NCI-H2196 treated with DMSO at 0.1 percent for 48 hours (cell line): ENCODE results near the gene DHX16.
A peak's percentile ranks its signal among the peaks of the same experiment; 100 is the strongest.

ENCODE experiments used
- DNase-seq: peaks from one replicate; lab custom pipeline; 2025; ENCODE audit not compliant: unreplicated experiment; lab: John Stamatoyannopoulos, UW

DHX16 gene

GRCh38 chr6:30640481-30640880 lies 32.3 kb downstream of the DHX16 start:
- DNase-seq = no peak

DNA sequence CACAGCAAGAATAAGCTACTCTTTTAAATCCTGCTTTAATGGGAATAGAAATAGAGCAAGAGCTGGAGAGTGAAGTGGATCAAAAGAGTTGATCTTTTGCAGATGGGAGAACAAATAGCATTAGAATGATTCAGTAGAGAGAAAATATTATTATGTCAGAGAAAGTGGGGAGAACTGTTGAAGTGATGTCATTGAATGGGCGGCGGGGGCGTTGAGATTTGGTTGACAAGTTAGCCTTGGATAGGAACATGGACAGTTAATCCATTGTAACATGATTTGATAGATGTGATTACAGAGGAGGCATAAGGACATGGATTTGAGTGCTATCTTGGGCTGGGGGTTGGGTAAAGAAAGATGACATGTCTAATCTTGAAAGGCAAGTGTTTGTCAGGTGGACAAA lies 37.0 kb downstream of the DHX16 start:
- DNase-seq = no peak

DNA sequence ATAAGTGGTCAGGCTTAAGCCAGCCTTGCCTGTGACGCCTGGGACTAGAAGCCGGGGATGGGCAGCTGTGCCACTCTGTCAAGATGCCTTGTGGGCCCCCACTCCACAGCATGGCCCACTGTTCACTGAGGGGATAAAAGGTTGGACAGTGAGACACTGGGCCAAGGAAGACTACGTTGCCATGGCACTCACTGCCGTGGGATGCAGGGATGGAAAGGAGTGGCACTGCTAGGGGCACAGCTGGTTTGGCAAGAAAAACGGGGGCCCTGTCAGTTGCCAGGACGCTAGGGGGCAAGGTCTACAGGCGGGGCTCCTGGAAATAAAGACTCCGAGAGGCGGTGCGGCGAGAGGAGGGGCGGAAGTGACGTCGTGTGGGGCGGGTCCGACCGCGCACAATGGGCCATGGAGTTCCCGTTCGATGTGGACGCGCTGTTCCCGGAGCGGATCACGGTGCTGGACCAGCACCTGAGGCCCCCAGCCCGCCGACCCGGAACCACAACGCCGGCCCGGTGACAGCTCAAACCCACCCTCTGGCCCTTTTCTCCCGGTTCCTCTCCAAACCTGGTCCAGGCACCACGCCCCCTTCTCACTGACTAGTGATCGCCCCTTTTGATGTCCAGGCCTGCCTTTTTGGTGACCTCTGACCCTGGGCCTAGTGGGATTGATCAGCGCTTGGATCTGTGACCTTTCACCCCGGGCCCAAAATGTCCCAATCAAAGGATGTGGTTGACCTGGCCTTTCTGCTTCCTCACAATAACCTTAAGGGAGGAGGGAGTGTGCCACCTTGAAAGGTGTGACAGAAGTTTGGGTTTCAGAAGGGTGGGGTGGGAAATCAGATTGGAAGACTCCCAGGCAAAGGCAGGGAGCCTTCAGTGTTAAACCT lies 46.1 kb downstream of the DHX16 start, which contains the start of gene ATAT1:
Gene ATAT1, plus strand, starts transcription at position 391 of the 883 bp plus-strand sequence.
- peak; percentile 66 for DNase-seq

DNA sequence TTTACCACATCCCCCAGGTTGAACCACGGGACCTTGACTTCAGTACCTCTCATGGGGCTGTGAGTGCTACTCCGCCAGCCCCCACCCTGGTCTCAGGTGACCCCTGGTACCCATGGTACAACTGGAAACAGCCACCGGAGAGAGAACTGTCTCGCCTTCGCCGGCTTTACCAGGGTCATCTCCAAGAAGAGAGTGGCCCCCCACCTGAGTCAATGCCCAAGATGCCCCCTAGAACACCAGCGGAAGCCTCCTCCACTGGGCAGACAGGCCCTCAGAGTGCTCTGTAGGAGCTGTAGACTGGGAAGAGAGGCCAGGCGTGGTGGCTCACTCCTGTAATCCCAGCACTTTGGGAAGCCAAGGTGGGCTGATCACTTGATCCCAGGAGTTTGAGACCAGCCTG lies 47.3 kb downstream of the DHX16 start:
- no peak for DNase-seq

DNA sequence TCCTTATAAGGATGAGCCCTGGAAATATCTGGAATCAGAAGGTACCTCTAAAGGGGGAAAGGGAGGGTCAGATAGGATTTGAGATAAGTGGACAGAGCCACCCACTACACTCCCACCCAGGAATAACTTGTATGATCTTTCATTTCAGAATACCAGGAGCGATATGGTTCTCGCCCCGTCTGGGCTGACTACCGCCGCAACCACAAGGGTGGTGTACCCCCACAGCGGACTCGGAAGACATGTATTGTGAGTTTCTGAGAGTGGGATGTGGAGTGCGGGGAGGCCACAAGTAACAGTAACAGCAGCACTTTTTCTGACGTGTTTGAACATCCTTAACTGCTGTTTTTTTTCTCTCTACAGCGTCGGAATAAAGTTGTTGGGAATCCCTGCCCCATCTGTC lies 53.2 kb downstream of the DHX16 start:
- DNase-seq = no peak

- DNase-seq = no peak
Observed at GRCh38 chr6:30618270-30618797, 54.5 kb downstream of the DHX16 start.

GRCh38 chr6:30617565-30618269 lies 55.1 kb downstream of the DHX16 start, which contains the start of gene MRPS18B:
MRPS18B (plus strand) TSS chr6:30617840; CDS start chr6:30617866, 26 bp downstream.
- DNase-seq = peak; percentile 93

DNA sequence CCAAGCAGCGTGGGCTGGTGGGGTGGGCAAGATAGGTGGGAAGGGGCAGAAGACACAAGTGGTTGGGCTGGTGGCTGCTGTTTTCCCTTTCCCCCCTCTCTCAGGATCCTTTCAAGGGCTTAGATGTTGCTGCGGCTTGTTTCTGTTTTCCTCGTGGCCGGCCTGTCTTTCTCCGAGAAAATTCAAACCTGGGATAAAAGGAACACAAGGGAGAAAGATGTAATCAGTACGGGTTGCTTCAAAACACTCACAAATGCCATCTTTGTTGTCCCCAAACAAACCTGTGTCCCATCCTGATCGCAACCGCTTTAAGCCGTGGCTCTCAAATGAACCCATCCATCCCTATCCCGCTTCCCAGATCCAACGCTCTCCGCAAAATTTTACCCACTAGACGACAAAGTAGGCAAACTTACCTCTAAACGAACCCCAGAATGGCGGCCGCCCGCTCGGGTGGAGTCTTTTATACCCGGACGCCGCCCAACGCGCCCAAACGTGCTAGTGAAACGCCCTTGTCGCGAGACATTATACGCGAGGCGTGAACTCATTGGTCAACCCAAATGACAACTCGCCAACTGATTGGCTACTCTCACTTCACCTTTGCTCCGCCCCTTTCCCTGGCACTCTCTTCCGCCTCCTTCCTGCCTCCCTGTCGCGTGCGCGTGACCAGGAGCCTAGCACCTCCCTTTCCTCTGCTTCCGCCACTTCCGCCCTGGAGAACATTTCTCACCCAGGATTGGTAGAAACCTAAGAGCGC lies 55.8 kb downstream of the DHX16 start, which contains the start of gene PPP1R10:
Gene PPP1R10, minus strand, starts transcription at position 433 of the 754 bp plus-strand sequence. CDS start 7,299 bp downstream, outside the sequence.
- DNase-seq = peak; percentile 98

GRCh38 chr6:30615958-30616810 lies 56.6 kb downstream of the DHX16 start:
- peak; percentile 38 for DNase-seq

- no peak for DNase-seq
Observed at GRCh38 chr6:30615219-30615957, 57.4 kb downstream of the DHX16 start.

- peak; percentile 93 for DNase-seq
Observed at GRCh38 chr6:30614843-30615218, 58.0 kb downstream of the DHX16 start.

DNA sequence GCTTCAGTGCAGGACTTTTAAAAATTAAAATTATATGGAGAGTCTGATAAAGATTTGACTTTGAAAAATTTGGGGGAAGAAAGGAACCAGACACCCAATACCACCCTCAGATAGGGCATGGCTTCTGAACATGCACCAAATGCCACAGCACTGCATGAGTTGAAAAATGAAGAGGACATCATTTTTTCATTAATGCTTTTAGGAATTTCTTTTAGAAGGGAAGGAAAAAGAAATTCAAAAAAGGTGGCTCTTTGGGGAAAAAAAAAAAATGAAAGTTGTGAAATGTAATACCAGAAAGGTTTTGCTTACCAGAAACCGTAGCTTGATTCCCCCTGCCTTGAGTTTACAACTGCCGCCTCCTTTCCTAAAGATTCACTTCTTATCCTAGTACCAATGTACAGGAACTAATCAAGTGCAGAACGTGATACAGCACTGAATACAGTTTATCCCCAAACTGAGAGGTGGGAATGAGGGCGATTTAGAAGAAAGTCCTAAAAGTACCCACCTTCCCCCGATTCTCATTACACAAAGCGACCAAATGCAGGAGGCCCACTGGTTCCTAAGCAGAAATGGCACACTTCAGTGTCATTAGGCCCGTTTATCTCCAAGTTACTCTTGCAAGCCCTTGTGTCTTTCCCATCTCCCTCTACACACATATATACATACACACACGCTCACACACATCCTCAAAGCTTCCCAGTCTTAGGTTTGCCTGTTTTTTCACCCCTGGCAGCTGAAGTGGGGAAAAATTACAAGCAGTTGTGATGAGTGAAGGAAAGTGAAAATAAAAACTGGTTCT lies 58.6 kb downstream of the DHX16 start:
- DNase-seq = no peak

- no peak for DNase-seq
Observed at GRCh38 chr6:30613251-30614043, 59.4 kb downstream of the DHX16 start.

GRCh38 chr6:30612687-30613248 lies 60.0 kb downstream of the DHX16 start:
- no peak for DNase-seq

- DNase-seq = no peak
Observed at GRCh38 chr6:30612213-30612612, 60.6 kb downstream of the DHX16 start.

GRCh38 chr6:30611856-30612194 lies 61.0 kb downstream of the DHX16 start:
- no peak for DNase-seq

- DNase-seq = no peak
Observed at GRCh38 chr6:30611150-30611855, 61.5 kb downstream of the DHX16 start.
